ENCODE data around the gene ZNF629.
A peak's percentile ranks its signal among the peaks of the same experiment; 100 is the strongest.

ZNF629 gene

DNA sequence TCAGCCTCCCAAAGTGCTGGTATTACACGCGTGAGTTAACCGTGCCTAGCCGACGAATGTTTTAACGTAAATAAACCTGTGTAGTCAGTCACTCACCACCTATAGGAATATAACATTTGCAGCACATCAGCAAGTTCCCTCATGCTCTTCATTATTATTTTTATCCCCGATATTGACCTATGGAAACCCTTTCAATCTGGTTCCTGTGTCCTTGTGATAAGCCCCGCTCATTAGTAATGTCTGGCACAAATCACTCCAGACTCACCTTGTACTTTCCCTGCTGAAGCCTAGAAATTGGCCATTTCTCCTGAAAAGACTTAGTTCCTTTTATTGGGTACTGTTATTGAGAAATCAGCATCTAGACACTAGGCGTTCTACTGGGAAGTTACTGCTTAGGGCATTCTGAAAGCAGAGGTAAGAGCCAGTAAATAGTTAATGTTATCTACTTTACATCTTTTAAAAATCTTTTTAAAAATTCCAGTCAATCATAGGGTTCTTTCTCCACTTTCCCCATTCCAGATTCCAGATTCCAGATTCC lies 40.3 kb downstream of the ZNF629 start:
- DNase-seq: no peak

DNA sequence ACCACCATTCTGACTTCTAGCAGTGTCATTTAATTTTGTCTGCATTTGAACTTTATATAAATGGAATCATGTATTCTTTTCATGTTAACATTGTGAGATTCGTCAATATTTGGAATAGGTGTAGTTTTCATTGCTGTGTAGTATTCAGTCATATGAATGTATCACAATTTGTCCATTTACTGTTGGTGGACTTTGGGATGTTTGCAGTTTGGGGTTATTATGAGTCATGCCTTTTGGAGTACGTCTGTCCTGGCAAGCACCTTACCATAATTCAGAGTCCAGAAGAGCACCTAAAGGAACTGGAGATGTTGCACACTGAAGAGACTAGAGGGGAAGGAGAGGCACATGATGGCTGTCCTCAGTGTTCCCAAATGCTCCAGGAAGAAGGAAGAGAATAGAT lies 41.9 kb downstream of the ZNF629 start:
- no peak for DNase-seq

DNA sequence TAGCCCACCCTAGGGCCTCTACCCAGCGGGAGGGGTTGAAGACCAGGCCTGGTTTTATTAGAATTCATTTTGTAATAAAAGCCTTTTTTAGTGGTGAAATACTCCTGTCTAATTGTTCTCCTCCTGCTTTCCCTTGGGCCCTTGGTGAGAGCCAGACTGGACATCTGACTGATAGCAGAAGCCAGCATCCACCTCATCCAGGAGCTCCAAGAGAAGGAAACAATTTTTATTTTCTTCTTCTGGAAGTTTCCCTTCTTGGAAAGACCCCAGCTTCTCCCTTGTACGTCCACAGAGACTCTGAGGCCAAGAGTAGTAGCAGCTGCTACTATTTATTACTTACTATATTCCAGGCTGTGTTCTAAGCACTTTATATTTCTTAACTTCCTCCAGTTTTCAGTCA lies 42.8 kb downstream of the ZNF629 start:
- DNase-seq: no peak

DNA sequence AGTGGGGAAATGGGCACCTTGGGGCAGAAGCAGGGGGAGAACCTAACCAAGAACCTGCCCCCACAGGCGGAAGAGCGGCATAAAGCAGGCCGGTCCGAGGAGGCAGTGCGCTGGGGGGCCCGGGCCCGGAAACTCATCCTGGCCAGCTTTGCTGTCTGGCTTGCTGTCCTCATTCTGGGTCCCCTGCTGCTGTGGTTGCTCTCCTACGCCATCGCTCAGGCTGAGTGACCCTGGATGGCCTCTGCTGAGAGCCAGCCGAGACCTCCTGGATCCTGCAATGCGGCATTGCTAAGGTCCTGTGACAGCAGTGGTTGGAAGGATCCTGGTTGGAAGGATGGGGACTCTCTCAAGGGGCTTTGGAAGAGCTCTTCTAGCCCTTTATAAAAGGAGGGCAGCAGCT lies 43.3 kb downstream of the ZNF629 start:
- DNase-seq: no peak

DNA sequence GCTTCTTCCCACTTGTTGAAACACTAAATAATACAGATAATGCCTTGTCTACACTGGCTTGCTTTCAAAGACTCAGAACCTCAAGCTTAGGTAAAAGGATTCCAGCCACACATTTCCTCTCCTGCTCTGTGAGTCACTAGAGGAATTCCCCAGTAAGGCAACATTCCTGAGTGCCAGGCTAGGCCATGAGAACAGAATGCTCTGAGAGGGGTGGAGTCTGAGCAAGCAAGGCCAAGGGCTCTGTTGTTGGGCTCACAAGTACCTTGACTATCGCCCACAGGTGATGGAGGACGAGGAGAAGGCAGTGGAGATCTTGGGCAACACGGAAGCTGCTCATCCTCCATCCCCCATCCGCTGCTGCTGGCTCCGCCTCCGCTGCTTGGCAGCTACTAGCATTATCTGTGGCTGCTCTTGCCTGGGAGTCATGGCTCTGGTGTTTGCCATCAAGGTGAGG lies 45.5 kb downstream of the ZNF629 start:
- DNase-seq: peak; percentile 52

DNA sequence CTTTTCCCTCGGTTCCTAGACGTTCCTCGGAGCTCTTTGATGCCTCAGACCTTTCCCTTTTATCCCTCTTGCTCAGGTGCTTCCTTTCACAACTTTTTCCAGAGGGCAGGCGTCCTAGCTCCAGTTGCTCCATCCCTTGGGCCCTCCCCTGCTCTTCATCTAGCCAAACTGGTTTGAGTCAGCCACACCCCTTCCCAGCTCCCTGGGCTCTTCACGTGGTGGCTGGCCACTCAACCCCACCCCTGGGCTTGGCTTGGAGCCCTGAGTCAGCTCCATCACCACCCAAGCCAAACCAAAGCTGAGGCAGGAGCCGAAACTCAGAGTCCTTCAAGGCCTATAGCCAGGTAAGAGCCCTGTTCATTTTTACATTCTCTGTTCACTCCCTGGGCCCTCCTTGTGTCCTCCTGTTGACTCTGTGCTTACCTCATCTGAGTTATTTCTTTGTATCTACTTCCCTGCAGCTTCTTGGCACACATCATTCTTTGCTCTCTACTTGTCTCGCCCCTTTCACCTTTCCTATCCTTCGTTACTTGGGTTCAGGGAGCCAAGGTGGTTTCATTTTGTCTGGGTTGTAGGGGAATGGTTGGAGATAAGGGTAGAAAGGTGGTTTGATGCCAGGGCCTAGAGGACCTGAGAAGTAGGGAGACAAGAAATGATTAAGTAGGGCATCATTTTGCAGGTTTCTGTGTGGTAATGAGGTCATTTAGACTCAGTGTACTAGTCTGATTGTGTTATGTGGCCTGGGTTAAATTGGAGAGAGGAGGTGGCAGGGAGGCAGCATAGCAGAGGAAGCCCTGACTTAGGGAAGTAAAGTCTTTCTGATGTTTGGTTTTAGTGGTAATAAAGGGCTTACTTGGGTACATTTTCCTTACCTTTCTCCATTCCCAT lies 46.4 kb downstream of the ZNF629 start:
- DNase-seq: peak; percentile 91

DNA sequence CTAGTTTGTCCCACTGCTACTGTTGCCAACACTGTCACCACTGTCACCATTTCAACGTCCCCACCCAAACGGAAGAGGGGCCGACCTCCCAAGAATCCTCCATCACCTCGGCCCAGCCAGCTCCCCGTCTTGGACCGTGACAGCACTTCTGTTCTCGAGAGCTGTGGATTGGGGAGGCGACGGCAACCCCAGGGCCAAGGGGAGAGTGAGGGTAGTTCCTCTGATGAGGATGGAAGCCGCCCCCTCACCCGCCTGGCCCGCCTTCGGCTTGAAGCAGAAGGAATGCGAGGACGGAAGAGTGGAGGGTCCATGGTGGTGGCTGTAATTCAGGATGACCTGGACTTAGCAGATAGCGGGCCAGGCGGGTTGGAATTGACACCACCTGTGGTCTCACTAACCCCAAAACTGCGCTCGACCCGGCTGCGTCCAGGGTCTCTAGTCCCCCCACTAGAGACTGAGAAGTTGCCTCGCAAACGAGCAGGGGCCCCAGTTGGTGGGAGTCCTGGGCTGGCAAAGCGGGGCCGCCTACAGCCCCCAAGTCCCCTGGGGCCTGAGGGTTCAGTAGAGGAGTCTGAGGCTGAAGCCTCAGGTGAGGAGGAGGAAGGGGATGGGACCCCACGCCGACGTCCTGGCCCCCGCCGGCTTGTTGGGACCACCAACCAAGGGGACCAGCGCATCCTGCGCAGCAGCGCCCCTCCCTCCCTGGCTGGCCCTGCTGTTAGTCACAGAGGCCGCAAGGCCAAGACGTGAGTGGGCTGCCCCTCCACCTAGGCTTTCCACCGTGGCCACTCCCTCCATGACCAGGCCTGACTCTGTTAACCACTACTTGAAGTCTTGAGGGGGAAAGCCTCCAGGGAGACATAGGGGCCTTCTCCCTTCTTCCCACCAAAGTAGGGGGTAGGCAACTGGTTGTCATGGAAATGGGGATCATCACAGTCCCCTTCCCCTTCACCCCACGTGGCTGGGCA lies 47.7 kb downstream of the ZNF629 start:
- DNase-seq: no peak

DNA sequence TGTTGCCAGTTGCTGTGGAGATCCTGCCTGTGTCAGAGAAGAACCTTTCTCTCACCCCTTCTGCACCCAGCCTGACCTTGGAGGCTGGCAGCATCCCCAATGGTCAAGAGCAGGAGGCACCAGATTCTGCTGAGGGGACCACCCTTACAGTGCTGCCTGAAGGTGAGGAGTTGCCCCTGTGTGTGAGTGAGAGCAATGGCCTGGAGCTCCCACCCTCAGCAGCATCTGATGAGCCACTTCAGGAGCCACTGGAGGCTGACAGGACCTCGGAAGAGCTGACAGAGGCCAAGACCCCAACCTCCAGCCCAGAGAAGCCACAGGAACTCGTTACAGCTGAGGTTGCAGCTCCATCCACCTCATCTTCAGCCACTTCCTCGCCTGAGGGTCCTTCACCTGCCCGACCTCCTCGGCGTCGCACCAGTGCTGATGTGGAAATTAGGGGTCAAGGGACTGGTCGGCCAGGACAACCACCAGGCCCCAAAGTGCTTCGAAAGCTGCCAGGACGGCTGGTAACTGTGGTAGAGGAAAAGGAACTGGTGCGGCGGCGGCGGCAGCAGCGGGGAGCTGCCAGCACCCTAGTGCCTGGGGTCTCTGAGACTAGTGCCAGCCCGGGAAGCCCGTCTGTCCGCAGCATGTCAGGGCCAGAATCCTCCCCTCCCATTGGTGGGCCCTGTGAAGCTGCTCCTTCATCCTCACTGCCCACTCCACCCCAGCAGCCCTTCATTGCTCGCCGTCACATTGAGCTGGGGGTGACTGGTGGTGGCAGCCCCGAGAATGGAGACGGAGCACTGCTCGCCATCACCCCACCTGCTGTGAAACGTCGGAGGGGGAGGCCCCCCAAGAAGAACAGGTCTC lies 49.0 kb downstream of the ZNF629 start:
- DNase-seq: no peak

DNA sequence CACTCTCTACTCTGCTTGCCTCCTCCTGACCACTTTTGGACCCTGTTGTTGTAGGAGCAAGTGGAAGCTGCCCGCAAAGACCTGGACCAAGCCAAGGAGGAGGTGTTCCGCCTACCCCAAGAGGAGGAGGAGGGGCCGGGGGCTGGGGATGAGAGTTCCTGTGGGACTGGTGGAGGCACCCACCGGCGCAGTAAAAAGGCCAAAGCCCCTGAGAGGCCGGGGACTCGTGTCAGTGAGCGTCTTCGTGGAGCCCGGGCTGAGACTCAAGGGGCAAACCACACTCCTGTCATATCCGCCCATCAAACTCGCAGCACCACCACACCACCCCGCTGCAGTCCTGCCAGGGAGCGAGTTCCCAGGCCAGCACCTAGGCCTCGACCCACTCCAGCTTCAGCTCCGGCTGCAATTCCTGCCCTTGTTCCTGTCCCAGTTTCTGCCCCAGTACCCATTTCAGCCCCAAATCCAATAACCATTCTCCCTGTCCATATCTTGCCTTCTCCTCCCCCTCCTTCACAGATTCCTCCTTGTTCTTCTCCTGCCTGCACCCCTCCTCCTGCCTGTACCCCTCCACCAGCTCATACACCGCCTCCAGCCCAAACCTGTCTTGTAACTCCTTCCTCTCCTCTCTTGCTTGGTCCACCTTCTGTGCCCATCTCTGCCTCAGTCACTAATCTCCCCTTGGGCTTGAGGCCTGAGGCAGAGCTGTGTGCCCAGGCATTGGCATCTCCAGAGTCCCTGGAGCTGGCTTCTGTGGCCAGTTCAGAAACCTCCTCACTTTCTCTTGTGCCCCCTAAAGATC lies 49.8 kb downstream of the ZNF629 start:
- no peak for DNase-seq

DNA sequence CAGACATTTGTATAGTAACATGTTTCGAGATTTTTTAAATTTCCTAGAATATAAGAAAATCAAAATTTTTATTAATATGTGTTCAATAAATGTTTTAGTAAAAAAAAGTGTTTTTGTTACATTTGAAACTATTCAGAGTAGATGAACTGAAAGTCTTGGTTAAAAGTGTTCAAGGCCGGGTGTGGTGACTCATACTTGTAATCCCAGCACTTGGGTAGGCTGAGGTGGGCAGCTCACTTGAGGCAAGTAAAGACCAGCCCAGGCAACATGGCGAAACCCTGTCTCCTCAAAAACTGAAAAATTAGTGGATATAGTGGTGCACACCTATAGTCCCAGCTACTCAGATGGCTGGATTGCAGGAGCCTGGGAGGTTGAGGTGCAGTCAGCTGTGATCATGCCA lies 55.6 kb downstream of the ZNF629 start:
- no peak for DNase-seq

DNA sequence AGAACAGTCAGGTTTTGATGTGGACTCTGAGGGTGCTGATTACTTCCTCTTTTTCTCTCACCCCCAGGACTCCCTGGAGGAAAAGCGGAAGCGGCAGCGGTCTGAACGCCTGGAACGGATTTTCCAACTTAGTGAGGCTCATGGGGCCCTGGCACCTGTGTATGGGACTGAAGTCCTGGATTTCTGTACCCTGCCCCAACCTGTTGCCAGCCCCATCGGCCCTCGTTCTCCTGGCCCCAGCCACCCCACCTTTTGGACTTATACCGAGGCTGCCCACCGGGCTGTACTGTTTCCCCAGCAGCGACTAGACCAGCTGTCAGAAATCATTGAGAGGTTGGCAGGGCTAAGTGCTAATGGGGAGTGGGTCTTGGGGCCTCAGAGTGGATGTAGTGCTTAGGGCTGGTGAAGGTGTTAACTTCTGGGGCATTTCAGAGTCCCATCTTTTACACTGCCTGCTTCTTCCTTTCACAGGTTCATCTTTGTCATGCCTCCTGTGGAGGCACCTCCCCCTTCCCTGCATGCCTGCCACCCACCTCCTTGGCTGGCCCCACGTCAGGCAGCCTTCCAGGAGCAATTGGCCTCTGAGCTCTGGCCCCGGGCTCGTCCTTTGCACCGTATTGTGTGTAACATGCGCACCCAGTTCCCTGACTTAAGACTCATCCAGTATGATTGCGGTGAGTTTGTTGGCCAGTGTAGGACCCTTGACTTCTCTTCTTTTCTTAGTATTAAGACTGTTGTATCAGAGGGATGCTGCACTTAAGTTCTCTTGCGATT lies 57.9 kb downstream of the ZNF629 start:
- no peak for DNase-seq

All from DMS53 (cell line).